ENCODE measurements around the gene ATAD2B.
"Not testable (repeated sequence)": the region's sequence is repeated elsewhere in the genome, so short reads cannot be mapped to it uniquely, and the experiment has no call there.

- TF ChIP-seq, protein P1, sequence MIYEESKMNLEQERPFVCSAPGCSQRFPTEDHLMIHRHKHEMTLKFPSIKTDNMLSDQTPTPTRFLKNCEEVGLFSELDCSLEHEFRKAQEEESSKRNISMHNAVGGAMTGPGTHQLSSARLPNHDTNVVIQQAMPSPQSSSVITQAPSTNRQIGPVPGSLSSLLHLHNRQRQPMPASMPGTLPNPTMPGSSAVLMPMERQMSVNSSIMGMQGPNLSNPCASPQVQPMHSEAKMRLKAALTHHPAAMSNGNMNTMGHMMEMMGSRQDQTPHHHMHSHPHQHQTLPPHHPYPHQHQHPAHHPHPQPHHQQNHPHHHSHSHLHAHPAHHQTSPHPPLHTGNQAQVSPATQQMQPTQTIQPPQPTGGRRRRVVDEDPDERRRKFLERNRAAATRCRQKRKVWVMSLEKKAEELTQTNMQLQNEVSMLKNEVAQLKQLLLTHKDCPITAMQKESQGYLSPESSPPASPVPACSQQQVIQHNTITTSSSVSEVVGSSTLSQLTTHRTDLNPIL (CRISPR knock-in tag; IDR thresholded peaks at IDR 0.05; ENCODE audit: low read depth) = not testable (repeated sequence)
- TF ChIP-seq PATZ1 (CRISPR knock-in tag; IDR thresholded peaks at IDR 0.05; ENCODE audit: borderline replicate concordance); PPARA (CRISPR knock-in tag; IDR thresholded peaks at IDR 0.05; ENCODE audit: borderline replicate concordance); TSHZ2 (CRISPR knock-in tag; IDR thresholded peaks at IDR 0.05); ZNF565 (CRISPR knock-in tag; conservative IDR thresholded peaks at IDR 0.05; ENCODE audit: low read depth); CSDC2 (CRISPR knock-in tag; IDR thresholded peaks at IDR 0.05); ZFP30 (CRISPR knock-in tag; IDR thresholded peaks at IDR 0.05); TOX (CRISPR knock-in tag; IDR thresholded peaks at IDR 0.05; ENCODE audit: borderline replicate concordance): not testable (repeated sequence)
These were observed 203.9 kb downstream of the ATAD2B start for GRCh38 chr2:23723029-23723428.
